Smooth muscle cell (in vitro differentiated cells): ENCODE results near the gene EYS. TPM values are rescaled to one million over a fixed set of nuclear protein-coding genes. Genes with fewer than 3 reads are reported as not detected.

Source experiments
- DNase-seq: peaks from one replicate; lab custom pipeline; 2025; ENCODE audit not compliant: unreplicated experiment; lab: John Stamatoyannopoulos, UW
- H2AFZ ChIP-seq: fragments of 200-600 bp; sonication (generic); 2 replicates; pipeline ENCODE4 v1.6.0; 2016; ENCODE audit warnings: antibody characterized with exemption, low read depth, mild to moderate bottlenecking
- H3F3A ChIP-seq: fragments of 200-600 bp; sonication (generic); 2 replicates; pipeline ENCODE4 v1.6.0; 2017; ENCODE audit warnings: antibody characterized with exemption, low read depth
- H3K27ac ChIP-seq: fragments of 200-600 bp; sonication (generic); 2 replicates; pipeline ENCODE4 v1.5.1; 2016; ENCODE audit warnings: low read depth, mild to moderate bottlenecking
- H3K27me3 ChIP-seq: fragments of 200-600 bp; sonication (generic); 2 replicates; pipeline ENCODE4 v1.6.1; 2016; ENCODE audit warnings: low read depth, mild to moderate bottlenecking
- H3K36me3 ChIP-seq: fragments of 200-600 bp; sonication (generic); 2 replicates; pipeline ENCODE4 v1.5.1; 2016; ENCODE audit warnings: low read depth
- H3K4me1 ChIP-seq: fragments of 200-600 bp; sonication (generic); 2 replicates; pipeline ENCODE4 v1.5.1; 2016; ENCODE audit warnings: low read depth
- H3K4me2 ChIP-seq: fragments of 200-600 bp; sonication (generic); 2 replicates; pipeline ENCODE4 v1.6.0; 2016; ENCODE audit warnings: mild to moderate bottlenecking
- H3K4me3 ChIP-seq: fragments of 200-600 bp; sonication (generic); 2 replicates; pipeline ENCODE4 v1.5.1; 2016; ENCODE audit warnings: mild to moderate bottlenecking
- H3K79me2 ChIP-seq: fragments of 200-600 bp; sonication (generic); 2 replicates; pipeline ENCODE4 v1.6.0; 2016; ENCODE audit warnings: low read depth, mild to moderate bottlenecking
- H3K9ac ChIP-seq: fragments of 200-600 bp; sonication (generic); 2 replicates; pipeline ENCODE4 v1.6.0; 2016; ENCODE audit warnings: low read depth
- H3K9me3 ChIP-seq: fragments of 200-600 bp; sonication (generic); replicated peaks from 2 replicates; pipeline ENCODE4 v1.5.1; 2016; ENCODE audit warnings: low read depth
- H4K20me1 ChIP-seq: fragments of 200-600 bp; sonication (generic); 2 replicates; pipeline ENCODE4 v1.6.0; 2016; ENCODE audit warnings: low read depth
- CTCF ChIP-seq: fragments of 200-600 bp; sonication (generic); IDR thresholded peaks from 2 replicates; pipeline ENCODE4 v1.5.1; 2017; ENCODE audit warnings: borderline replicate concordance, mild to moderate bottlenecking, antibody characterized with exemption; ENCODE audit not compliant: insufficient read depth, poor library complexity, severe bottlenecking
- WGBS: methylation state at CpG from one replicate; pipeline ENCODE4 v1.1.7; 2016; ENCODE audit warnings: low lambda C conversion rate; 5-methylcytosine and 5-hydroxymethylcytosine counted together
- polyA plus RNA-seq: library from polyadenylated mRNA; unstranded; fragments of >200 nt; fragmentation: Nextera tagmentation; extraction: Ambion mirVana; gene quantifications from 2 replicates; pipeline ENCODE4 v1.2.1, GENCODE V29; 2016
- total RNA-seq: library from RNA; depleted of rRNA; stranded (reverse); fragments of >200 nt; gene quantifications from 2 replicates; pipeline ENCODE4 v1.2.3, GENCODE V29; 2014

Gene EYS
- total and polyA plus RNA-seq, 2 experiments from 2014 or later, result 0.07 to 0.18 TPM

- TF ChIP-seq CTCF, result no peak
- H3K4me2 ChIP-seq, result no peak overlapping the region
- no peak for DNase-seq
- no peaks in the 10 kb centered on the region for H4K20me1 ChIP-seq
- H3K9me3 ChIP-seq, result no peaks in the 10 kb centered on the region
- no peaks in the 10 kb centered on the region for H3K36me3 ChIP-seq
- no peaks in the 10 kb centered on the region for H3K27me3 ChIP-seq
- no peak overlapping the region for H2AFZ ChIP-seq
- no peaks in the 10 kb centered on the region for H3F3A ChIP-seq
- no peak overlapping the region for H3K9ac ChIP-seq
- H3K4me1 ChIP-seq, result peaks cover 4% of the 10 kb centered on the region
- H3K79me2 ChIP-seq, result no peaks in the 10 kb centered on the region
- no peak overlapping the region for H3K4me3 ChIP-seq
- peak overlapping the region; percentile 13 for H3K27ac ChIP-seq
These were observed 237.4 kb downstream of the EYS start for GRCh38 chr6:65469650-65470049.

DNA sequence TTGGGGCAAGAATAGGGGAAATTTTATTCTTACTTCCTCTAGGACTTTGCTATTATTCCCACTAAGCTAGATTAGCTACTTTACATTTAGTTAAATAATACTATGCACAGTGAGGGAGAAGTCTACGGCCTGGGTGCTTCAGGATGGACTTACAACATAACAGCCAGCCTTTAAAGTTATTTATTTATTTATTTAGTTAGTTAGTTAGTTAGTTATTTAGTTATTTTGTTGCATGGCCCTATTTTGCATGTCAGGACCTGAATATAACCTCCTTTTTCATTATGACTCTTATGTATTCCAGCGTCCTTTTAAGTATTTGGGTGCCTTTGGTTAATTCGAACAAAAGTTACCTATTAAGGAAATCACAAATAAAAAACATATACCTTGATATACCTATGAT is 238.7 kb downstream of the EYS start:
- Histone ChIP-seq H3K27me3 (no peaks in the 10 kb centered on the region), H3K79me2 (no peaks in the 10 kb centered on the region), H3K36me3 (no peaks in the 10 kb centered on the region), H3K4me3 (no peak overlapping the region), H3F3A (no peaks in the 10 kb centered on the region), H2AFZ (no peak overlapping the region), H3K4me1 (peaks cover 4% of the 10 kb centered on the region), H4K20me1 (no peaks in the 10 kb centered on the region), H3K9me3 (no peaks in the 10 kb centered on the region), H3K27ac (no peak overlapping the region), H3K9ac (no peak overlapping the region), H3K4me2 (no peak overlapping the region)
- no peak for DNase-seq
- TF ChIP-seq CTCF, result no peak
- WGBS, result 90% methylated on average over 3 of the region's 3 CpGs

GRCh38 chr6:65461121-65461520 is 245.9 kb downstream of the EYS start:
- Histone ChIP-seq H3K4me2 (no peak overlapping the region), H3K79me2 (no peaks in the 10 kb centered on the region), H3K36me3 (no peaks in the 10 kb centered on the region), H3F3A (no peaks in the 10 kb centered on the region), H4K20me1 (no peaks in the 10 kb centered on the region), H3K9ac (no peak overlapping the region), H3K9me3 (no peaks in the 10 kb centered on the region), H2AFZ (no peak overlapping the region), H3K27me3 (no peaks in the 10 kb centered on the region), H3K4me1 (no peaks in the 10 kb centered on the region), H3K4me3 (no peak overlapping the region), H3K27ac (no peak overlapping the region)
- 39% methylated on average over 3 of the region's 3 CpGs for WGBS
- no peak for TF ChIP-seq CTCF
- no peak for DNase-seq

DNA sequence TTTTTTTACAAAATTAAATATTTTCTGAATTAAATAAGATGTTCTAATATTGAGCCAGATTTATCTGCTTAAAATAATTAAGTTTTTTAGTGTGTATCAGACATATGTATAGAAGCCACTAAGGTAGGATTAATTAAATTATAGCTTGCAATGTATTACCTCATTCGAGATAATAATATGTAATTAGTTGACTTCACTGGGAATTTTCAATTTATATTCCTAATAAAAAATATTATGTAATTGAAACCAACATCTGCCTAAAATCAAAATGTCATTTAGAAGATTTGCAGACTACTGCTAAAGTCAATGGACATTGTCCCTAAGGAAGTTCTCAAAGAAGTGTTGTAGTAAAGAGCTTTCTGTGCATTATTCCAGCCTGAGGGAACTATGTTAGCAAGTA is 254.7 kb downstream of the EYS start:
- Histone ChIP-seq H3K9ac (no peak overlapping the region), H3F3A (no peaks in the 10 kb centered on the region), H4K20me1 (no peaks in the 10 kb centered on the region), H3K4me2 (no peak overlapping the region), H2AFZ (no peak overlapping the region), H3K27me3 (no peaks in the 10 kb centered on the region), H3K27ac (no peak overlapping the region), H3K4me3 (no peak overlapping the region), H3K4me1 (peaks cover 6% of the 10 kb centered on the region), H3K79me2 (no peaks in the 10 kb centered on the region), H3K36me3 (no peaks in the 10 kb centered on the region), H3K9me3 (no peaks in the 10 kb centered on the region)
- no peak for DNase-seq
- WGBS, result 89% methylated on average over 1 of the region's 1 CpG
- no peak for TF ChIP-seq CTCF
